PC-9 (cell line): Measurements from ENCODE around the gene CELF2. TPM values are rescaled to one million over a fixed set of nuclear protein-coding genes. Genes with fewer than 3 reads are reported as not detected.

ENCODE experiments used
- BruUV-seq: library from RNA; stranded (reverse); fragments of 400-500 nt; replicated peaks from 2 replicates; lab custom pipeline; 2021; lab: Mats Ljungman, UMichigan
- CTCF ChIA-PET: fragments of 300-600 bp; sonication (Branson Sonifier 250); formaldehyde crosslinking; loops from one replicate; lab custom pipeline; 2022; ENCODE audit warnings: antibody characterized with exemption; lab: Charles Lee
- POLR2A ChIA-PET: fragments of 300-600 bp; sonication (Branson Sonifier 250); formaldehyde crosslinking; loops from one replicate; lab custom pipeline; 2022; ENCODE audit warnings: antibody characterized with exemption; ENCODE audit not compliant: unreplicated experiment; lab: Charles Lee
- DNase-seq, 2 experiments: peaks; one replicate each; pipeline versions ENCODE4 v3.0.0 to v3.0.0-alpha.2; 2015 to 2022; ENCODE audit warnings: mixed read lengths in 1 of 2
- H2AFZ ChIP-seq: fragments of 200-600 bp; sonication (generic); 2 replicates; pipeline ENCODE4 v1.8.1; 2017; ENCODE audit warnings: antibody characterized with exemption
- H3F3A ChIP-seq: fragments of 200-600 bp; sonication (generic); 2 replicates; pipeline ENCODE4 v1.8.1; 2017; ENCODE audit warnings: antibody characterized with exemption, mild to moderate bottlenecking, low read depth; ENCODE audit not compliant: insufficient read depth
- H3K27ac ChIP-seq: fragments of 200-600 bp; sonication (generic); 2 replicates; pipeline ENCODE4 v1.6.1; 2016; ENCODE audit warnings: mixed run types
- H3K27me3 ChIP-seq: fragments of 200-600 bp; sonication (generic); 2 replicates; pipeline ENCODE4 v1.6.1; 2016; ENCODE audit warnings: low read depth, mixed run types; ENCODE audit not compliant: insufficient read depth
- H3K36me3 ChIP-seq: fragments of 200-600 bp; sonication (generic); 2 replicates; pipeline ENCODE4 v1.6.1; 2016; ENCODE audit warnings: low read depth, mixed run types
- H3K4me1 ChIP-seq: fragments of 200-600 bp; sonication (generic); replicated peaks from 2 replicates; pipeline ENCODE4 v1.6.1; 2016; ENCODE audit warnings: mixed run types; ENCODE audit not compliant: insufficient read depth
- H3K4me2 ChIP-seq: fragments of 200-600 bp; sonication (generic); 2 replicates; pipeline ENCODE4 v1.6.1; 2017; ENCODE audit warnings: mixed run types
- H3K4me3 ChIP-seq: fragments of 200-600 bp; sonication (generic); 2 replicates; pipeline ENCODE4 v1.6.1; 2016; ENCODE audit warnings: mixed run types
- H3K79me2 ChIP-seq: fragments of 200-600 bp; sonication (generic); 2 replicates; pipeline ENCODE4 v1.6.1; 2017; ENCODE audit warnings: low read depth, mixed run types
- H3K9me2 ChIP-seq: fragments of 200-600 bp; sonication (generic); 2 replicates; pipeline ENCODE4 v1.8.1; 2017; ENCODE audit warnings: mild to moderate bottlenecking; ENCODE audit not compliant: insufficient read depth
- H3K9me3 ChIP-seq: fragments of 200-600 bp; sonication (generic); 2 replicates; pipeline ENCODE4 v1.8.1; 2016; ENCODE audit warnings: low read depth; ENCODE audit not compliant: insufficient read depth
- H4K20me1 ChIP-seq: fragments of 200-600 bp; sonication (generic); 2 replicates; pipeline ENCODE4 v1.8.1; 2017; ENCODE audit not compliant: insufficient read depth
- CTCF ChIP-seq: fragments of 200-600 bp; sonication (generic); conservative IDR thresholded peaks from 2 replicates; pipeline ENCODE4 v1.6.1; 2017; ENCODE audit warnings: mixed run types, antibody characterized with exemption, mild to moderate bottlenecking, moderate library complexity
- EZH2 ChIP-seq: fragments of 200-600 bp; sonication (generic); IDR thresholded peaks from 2 replicates; pipeline ENCODE4 v1.8.0; 2017; ENCODE audit warnings: antibody characterized with exemption, low read depth
- intact Hi-C: fragments of 100-400 bp; cut with micrococcal nuclease; formaldehyde crosslinking; loops from one replicate; pipeline ENCODE4 v1.10.0; 2022; ENCODE audit not compliant: unreplicated experiment
- total RNA-seq: library from RNA; stranded (reverse); gene quantifications from 2 replicates; pipeline ENCODE4 v1.2.3, GENCODE V29; 2021

Gene CELF2
- total RNA-seq, 1 experiment from 2014 or later, result not detected

- ChIA-PET POLR2A (no interaction called here), CTCF (no interaction called here)
- H3K9me2 ChIP-seq, result no peaks in the 10 kb centered on the region
- H3K4me2 ChIP-seq, result no peak overlapping the region
- no peak for TF ChIP-seq EZH2
- no peak for TF ChIP-seq CTCF
- H3K27me3 ChIP-seq, result peaks cover 28% of the 10 kb centered on the region
- H3K4me3 ChIP-seq, result no peak overlapping the region
- intact Hi-C loops, result no loop called here
- no peaks in the 10 kb centered on the region for H3K79me2 ChIP-seq
- no peak for DNase-seq
- BruUV-seq, result no TSS peak
- no peaks in the 10 kb centered on the region for H3K36me3 ChIP-seq
- H3K9me3 ChIP-seq, result no peaks in the 10 kb centered on the region
- no peak overlapping the region for H3K27ac ChIP-seq
- H4K20me1 ChIP-seq, result no peaks in the 10 kb centered on the region
- no peaks in the 10 kb centered on the region for H3K4me1 ChIP-seq
- H2AFZ ChIP-seq, result no peak overlapping the region
- H3F3A ChIP-seq, result no peaks in the 10 kb centered on the region
Measured at GRCh38 chr10:11288302-11288701, 270.6 kb downstream of the CELF2 start.

GRCh38 chr10:11290156-11290890, 272.7 kb downstream of the CELF2 start:
- no peak for TF ChIP-seq CTCF
- TF ChIP-seq EZH2, result no peak
- Histone ChIP-seq H3K4me3 (no peak overlapping the region), H3F3A (no peaks in the 10 kb centered on the region), H3K4me1 (no peaks in the 10 kb centered on the region), H4K20me1 (no peaks in the 10 kb centered on the region), H3K9me2 (no peaks in the 10 kb centered on the region), H3K9me3 (no peaks in the 10 kb centered on the region), H2AFZ (no peak overlapping the region), H3K27me3 (peaks cover 49% of the 10 kb centered on the region), H3K36me3 (no peaks in the 10 kb centered on the region), H3K27ac (no peak overlapping the region), H3K79me2 (no peaks in the 10 kb centered on the region), H3K4me2 (no peak overlapping the region)
- ChIA-PET CTCF (no interaction called here), POLR2A (no interaction called here)
- no peak for DNase-seq
- BruUV-seq, result no TSS peak
- intact Hi-C loops, result no loop called here

GRCh38 chr10:11292576-11293302, 275.1 kb downstream of the CELF2 start:
- H3K79me2 ChIP-seq, result no peaks in the 10 kb centered on the region
- no peaks in the 10 kb centered on the region for H4K20me1 ChIP-seq
- no peak for DNase-seq
- H3K4me3 ChIP-seq, result no peak overlapping the region
- no peak overlapping the region for H3K27ac ChIP-seq
- intact Hi-C loops, result no loop called here
- no peaks in the 10 kb centered on the region for H3K4me1 ChIP-seq
- no TSS peak for BruUV-seq
- H3F3A ChIP-seq, result no peaks in the 10 kb centered on the region
- no peak overlapping the region for H3K4me2 ChIP-seq
- no peaks in the 10 kb centered on the region for H3K9me3 ChIP-seq
- H2AFZ ChIP-seq, result no peak overlapping the region
- no peak for TF ChIP-seq EZH2
- no peak for TF ChIP-seq CTCF
- POLR2A ChIA-PET, result no interaction called here
- no peaks in the 10 kb centered on the region for H3K36me3 ChIP-seq
- peaks cover 68% of the 10 kb centered on the region for H3K27me3 ChIP-seq
- CTCF ChIA-PET, result no interaction called here
- H3K9me2 ChIP-seq, result no peaks in the 10 kb centered on the region
